Breast epithelium (tissue), 4 donors: ENCODE results near the gene CCNJL. TPM values are rescaled to one million over a fixed set of nuclear protein-coding genes. Genes with fewer than 3 reads are reported as not detected.
"Not testable (repeated sequence)": the region's sequence is repeated elsewhere in the genome, so short reads cannot be mapped to it uniquely, and the experiment has no call there.

ENCODE experiments used
- DNase-seq, 2 donors: peaks; one replicate each; pipeline ENCODE4 v3.0.0-alpha.2; 2019; ENCODE audit warnings: low spot score in 2 of 2
- H3K27ac ChIP-seq, 2 donors: fragments of 200-600 bp; sonication (generic) in 1 of 2; one replicate each; pipeline ENCODE4 v1.5.1; 2016 to 2019; ENCODE audit warnings: mild to moderate bottlenecking in 1 of 2
- H3K27me3 ChIP-seq, 2 donors: fragments of 200-600 bp; sonication (generic) in 1 of 2; one replicate each; pipeline versions ENCODE4 v1.5.1 to v1.6.0; 2017 to 2019; ENCODE audit warnings: control low read depth in 1 of 2, mild to moderate bottlenecking in 1 of 2
- H3K36me3 ChIP-seq: fragments of 200-600 bp; one replicate; pipeline ENCODE4 v1.5.1; 2019
- H3K4me1 ChIP-seq, 2 donors: fragments of 200-600 bp; sonication (generic); one replicate each; pipeline ENCODE4 v1.5.1; 2016 to 2019; ENCODE audit warnings: control low read depth in 1 of 2
- H3K4me3 ChIP-seq, 3 donors: fragments of 200-600 bp; sonication (generic); 1 replicate in 2 of 3; 2 replicates in 1 of 3; pipeline ENCODE4 v1.5.1; 2016 to 2019; ENCODE audit warnings: mild to moderate bottlenecking in 3 of 3, moderate library complexity in 2 of 3
- H3K9me3 ChIP-seq, 2 donors: fragments of 200-600 bp; sonication (generic) in 1 of 2; one replicate each; pipeline ENCODE4 v1.5.1; 2016 to 2019; ENCODE audit warnings: control low read depth in 1 of 2
- CTCF ChIP-seq, 3 donors: fragments of 450-650 bp; IDR thresholded peaks; one replicate each; pipeline ENCODE4 v1.5.1; 2016 to 2017; ENCODE audit warnings: antibody characterized with exemption in 3 of 3, mild to moderate bottlenecking in 3 of 3, moderate library complexity in 3 of 3
- POLR2A ChIP-seq: fragments of 450-650 bp; IDR thresholded peaks from one replicate; pipeline ENCODE4 v1.6.1; 2016; ENCODE audit warnings: antibody characterized with exemption, mild to moderate bottlenecking, moderate library complexity
- POLR2AphosphoS5 ChIP-seq, 3 donors: sonication (generic); formaldehyde crosslinking; IDR thresholded peaks; one replicate each; pipeline ENCODE4 v1.6.1; 2017; ENCODE audit warnings: antibody characterized with exemption in 3 of 3
- intact Hi-C: fragments of 100-400 bp; cut with DNase I; formaldehyde crosslinking; loops from one replicate; pipeline ENCODE4 v1.15.1; 2023; ENCODE audit warnings: low total_unique reads
- total RNA-seq, 3 donors: library from RNA; depleted of rRNA; stranded (reverse); fragments of >200 nt; gene quantifications; one replicate each; pipeline ENCODE4 v1.1.0, GENCODE V29; 2016

The CCNJL gene
- total RNA-seq, 3 donors from 2014 or later: 0.32 to 4.2 (median 3.6) TPM

GRCh38 chr5:160347448-160347847, 35.1 kb upstream of the CCNJL start:
- intact Hi-C loops: loop anchor here (10.0 kb wide), 1 partner anchor 323 kb away; no protein-coding TSS in a partner anchor
- H3K9me3 ChIP-seq: no peaks in the 10 kb centered on the region

DNA sequence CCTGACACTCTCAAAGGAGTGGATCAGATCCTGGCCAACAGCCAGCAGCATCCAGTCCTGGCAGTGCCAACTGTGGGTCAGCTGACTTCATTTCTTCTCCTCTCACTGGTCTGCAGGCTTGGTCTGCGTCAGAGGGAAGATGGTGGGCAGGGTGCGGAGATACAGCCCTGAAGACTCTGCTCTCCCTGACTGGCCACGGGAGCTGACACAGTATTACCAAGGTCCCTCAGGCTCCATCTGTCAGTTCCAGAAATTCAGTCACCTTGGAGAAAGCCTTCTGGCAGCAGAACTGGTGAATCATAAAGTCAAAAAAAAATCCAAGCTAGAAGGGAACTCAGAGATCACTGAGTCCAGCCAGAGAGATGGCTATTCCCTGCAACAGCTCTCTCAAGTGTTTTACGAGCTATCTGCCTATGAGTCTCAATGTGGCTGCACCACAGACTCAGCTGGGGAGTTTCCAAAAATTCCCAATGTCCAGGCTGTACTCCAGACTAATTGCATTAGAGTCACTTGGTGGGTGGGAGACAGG, 30.1 kb upstream of the CCNJL start:
- Histone ChIP-seq H3K27me3 (no peaks in the 10 kb centered on the region), H3K36me3 (no peaks in the 10 kb centered on the region), H3K9me3 (no peaks in the 10 kb centered on the region), H3K4me1 (no peaks in the 10 kb centered on the region), H3K4me3 (no peak overlapping the region), H3K27ac (no peak overlapping the region)
- no peak for DNase-seq
- TF ChIP-seq POLR2AphosphoS5 (IDR thresholded peaks at IDR 0.05): no peak
- no peak for TF ChIP-seq CTCF (IDR thresholded peaks at IDR 0.05)
- intact Hi-C loops: loop anchor here (10.0 kb wide), 1 partner anchor 318 kb away; no protein-coding TSS in a partner anchor

More at GRCh38 chr5:160347448-160347847, 35.1 kb upstream of the CCNJL start:
- DNase-seq: no peak
- TF ChIP-seq CTCF (IDR thresholded peaks at IDR 0.05) (no peak), POLR2AphosphoS5 (IDR thresholded peaks at IDR 0.05) (no peak), POLR2A (no peak)
- Histone ChIP-seq H3K27me3 (no peaks in the 10 kb centered on the region), H3K36me3 (no peaks in the 10 kb centered on the region), H3K4me1 (no peaks in the 10 kb centered on the region), H3K4me3 (no peak overlapping the region), H3K27ac (no peak overlapping the region)

DNA sequence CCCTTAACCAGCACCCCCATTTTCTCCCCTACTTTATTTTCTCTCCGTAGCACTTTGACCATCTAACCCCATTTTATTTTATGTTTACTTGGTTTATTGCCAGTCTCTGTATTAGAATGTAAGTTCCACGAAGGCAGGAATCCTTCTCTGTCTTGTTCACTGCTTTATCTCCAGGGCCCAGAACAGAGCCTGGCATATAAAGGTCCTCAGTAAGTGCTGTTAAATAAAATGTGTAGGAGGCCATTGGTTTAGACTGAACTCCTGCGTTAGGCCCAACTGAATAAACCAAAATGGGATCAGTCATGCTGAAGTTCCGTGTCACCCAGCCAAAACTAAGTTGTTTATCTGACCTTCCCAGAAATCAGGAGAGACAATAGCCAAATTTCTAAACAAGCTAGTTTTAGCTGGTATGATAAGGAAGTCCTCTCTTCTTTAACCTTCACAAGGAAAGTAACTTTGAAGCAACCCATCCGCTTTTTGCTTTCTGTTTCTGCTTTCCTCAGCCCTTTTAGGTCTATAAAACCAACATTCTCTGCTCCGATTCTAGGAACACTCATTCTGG, 29.0 kb upstream of the CCNJL start:
- intact Hi-C loops: loop anchor here (10.0 kb wide), 1 partner anchor 317 kb away; no protein-coding TSS in a partner anchor

DNA sequence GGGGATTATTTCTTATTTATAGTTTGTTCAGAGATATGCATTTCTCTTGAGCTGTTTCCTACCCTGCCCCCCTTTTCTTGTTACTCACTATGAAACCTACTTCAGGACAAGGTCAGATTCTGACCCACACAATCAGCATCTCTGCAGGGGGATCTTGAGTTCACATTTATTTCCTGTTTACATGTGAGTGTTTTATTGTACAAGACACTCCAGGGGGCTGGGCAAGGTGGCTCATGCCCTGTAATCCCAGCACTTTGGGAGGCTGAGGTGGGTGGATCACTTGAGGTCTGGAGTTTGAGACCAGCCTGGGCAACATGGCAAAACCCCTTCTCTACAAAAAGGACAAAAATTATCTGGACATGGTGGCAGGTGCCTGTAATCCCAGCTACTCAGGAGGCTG, 28.1 kb upstream of the CCNJL start:
- not testable (repeated sequence) for H3K4me1 ChIP-seq, H3K9me3 ChIP-seq, H3K27ac ChIP-seq, DNase-seq, H3K4me3 ChIP-seq, H3K27me3 ChIP-seq, H3K36me3 ChIP-seq
- intact Hi-C loops: loop anchor here (10.0 kb wide), 1 partner anchor 316 kb away; no protein-coding TSS in a partner anchor

More for the DNA sequence above, 29.0 kb upstream of the CCNJL start:
- no peaks in the 10 kb centered on the region for H3K4me1 ChIP-seq
- DNase-seq: no peak
- H3K9me3 ChIP-seq: no peaks in the 10 kb centered on the region
- H3K27me3 ChIP-seq: no peaks in the 10 kb centered on the region
- TF ChIP-seq CTCF (IDR thresholded peaks at IDR 0.05) (no peak), POLR2AphosphoS5 (IDR thresholded peaks at IDR 0.05) (no peak), POLR2A (no peak)
- no peaks in the 10 kb centered on the region for H3K36me3 ChIP-seq
- no peak overlapping the region for H3K4me3 ChIP-seq
- H3K27ac ChIP-seq: no peak overlapping the region

GRCh38 chr5:160339406-160340130, 27.2 kb upstream of the CCNJL start:
- TF ChIP-seq CTCF (IDR thresholded peaks at IDR 0.05) (no peak), POLR2A (no peak), POLR2AphosphoS5 (IDR thresholded peaks at IDR 0.05) (no peak)
- Histone ChIP-seq H3K27ac (no peak overlapping the region), H3K27me3 (no peaks in the 10 kb centered on the region), H3K4me1 (no peaks in the 10 kb centered on the region), H3K9me3 (no peaks in the 10 kb centered on the region), H3K36me3 (no peaks in the 10 kb centered on the region), H3K4me3 (no peak overlapping the region)
- intact Hi-C loops: loop anchor here (10.0 kb wide), 1 partner anchor 315 kb away; no protein-coding TSS in a partner anchor
- no peak for DNase-seq

DNA sequence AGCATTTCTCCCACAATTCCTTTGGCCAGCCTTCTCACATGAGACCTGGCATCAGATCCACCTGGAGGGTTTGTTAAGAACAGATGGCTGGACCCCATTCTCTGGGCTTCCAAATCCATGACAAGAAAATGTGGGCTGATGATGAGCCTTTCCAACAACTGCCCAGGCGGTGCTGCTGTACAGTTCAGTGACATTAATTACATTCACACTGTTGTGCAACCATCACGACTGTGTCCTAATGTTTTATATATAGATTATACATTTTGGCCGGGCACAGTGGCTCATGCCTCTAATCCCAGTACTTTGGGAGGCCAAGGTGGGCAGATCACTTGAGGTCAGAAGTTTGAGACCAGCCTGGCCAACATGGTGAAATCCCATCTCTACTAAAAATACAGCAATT, 22.4 kb upstream of the CCNJL start:
- H3K36me3 ChIP-seq, H3K4me1 ChIP-seq, DNase-seq, H3K9me3 ChIP-seq, H3K4me3 ChIP-seq, H3K27me3 ChIP-seq, H3K27ac ChIP-seq: not testable (repeated sequence)
- intact Hi-C loops: loop anchor here (5.0 kb wide), 1 partner anchor 653 kb away; no protein-coding TSS in a partner anchor
